ENCODE results near the gene SCGB1C1. TPM values are rescaled to one million over a fixed set of nuclear protein-coding genes. Genes with fewer than 3 reads are reported as not detected.

Gene SCGB1C1
- total and polyA plus RNA-seq, 10 of the 15 experiments (the other 5 are each of a cell fraction or from before 2014, with no cell fraction given) = not detected

DNA sequence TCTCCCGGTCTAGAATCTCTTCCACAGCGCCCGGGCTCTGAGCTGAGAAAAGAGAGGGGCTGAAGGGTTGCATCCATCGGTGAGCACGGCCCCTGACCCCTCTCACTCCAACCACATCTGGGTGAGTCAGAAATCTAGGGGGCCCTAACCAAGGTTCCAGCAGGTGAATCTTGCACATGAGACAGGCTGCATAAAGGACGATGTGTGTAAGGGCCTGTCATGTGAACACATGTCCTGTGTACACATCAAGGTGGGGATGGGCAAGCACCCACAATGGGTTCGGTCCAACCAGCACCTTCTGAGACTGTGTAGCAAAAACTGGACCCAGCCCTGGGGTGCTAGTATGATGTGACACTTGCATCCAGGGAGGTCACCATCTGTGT is 13.1 kb downstream of the SCGB1C1 start:
- DNase-seq (ENCODE audit: low read depth, low spot score) (no peak), FAIRE-seq (no peak), ATAC-seq (no peak)
- ChIA-PET CTCF (interaction anchor here (1.6 to 1.8 kb wide), 2 partner anchors 45 to 100 kb away, joined by 6 to 10 read pairs; no protein-coding TSS in a partner anchor), RAD21 (ENCODE audit: unreplicated experiment) (interaction anchor here (1.4 to 2.0 kb wide), 4 partner anchors 8 to 149 kb away, joined by 3 to 12 read pairs (median 8); partner anchors contain the start of gene IFITM2), POLR2A (interaction anchor here (1.2 to 2.5 kb wide), 5 partner anchors 18 to 124 kb away, joined by 4 to 27 read pairs (median 5); partner anchors contain the start of gene PSMD13), SMC1A (ENCODE audit: uncharacterized antibody, unreplicated experiment) (interaction anchor here (1.0 to 2.6 kb wide), 2 partner anchors 32 to 149 kb away, joined by 3 to 12 read pairs; partner anchors contain the start of gene PSMD13)
- no peaks in the 10 kb centered on the region for H3K27me3 ChIP-seq (replicated peaks in 1 of 2; ENCODE audit: control insufficient read depth in 2 of 2, insufficient read depth in 2 of 2, low read length in 1 of 2)
- 88% methylated on average over 7 of the region's 7 CpGs for WGBS (ENCODE audit: insufficient coverage, insufficient replicate concordance, low lambda C conversion rate, missing lambda C conversion rate)
- intact Hi-C loops (cut with micrococcal nuclease; ENCODE audit: unreplicated experiment) = loop anchor here (5.0 to 10.0 kb wide), 3 partner anchors 101 to 239 kb away; partner anchors contain the start of genes ANO9 and IFITM2
- peak overlapping the region; percentile 97 for H3K4me2 ChIP-seq (ENCODE audit: control insufficient read depth, insufficient read depth)
- peak overlapping the region; percentile 97 for H3K9ac ChIP-seq (ENCODE audit: control insufficient read depth, insufficient read depth, low read length)
- peaks cover 11% of the 10 kb centered on the region for H4K20me1 ChIP-seq (ENCODE audit: control insufficient read depth, insufficient read depth)
- in situ Hi-C loops (cut with MboI) = loop anchor here (5.0 to 10.0 kb wide), 2 partner anchors 159 to 301 kb away; partner anchors contain the start of genes B4GALNT4 and RNH1
- peak overlapping the region; percentile 97 for H3K27ac ChIP-seq (ENCODE audit: control insufficient read depth, insufficient read depth)
- H3K36me3 ChIP-seq (ENCODE audit: control insufficient read depth in 2 of 2, insufficient read depth in 2 of 2, low read length in 1 of 2) = peaks cover 5 to 31% of the 10 kb centered on the region in 2 experiments
- H3K9me3 ChIP-seq (replicated peaks; ENCODE audit: control insufficient read depth, insufficient read depth, low read length) = no peaks in the 10 kb centered on the region
- H3K79me2 ChIP-seq (ENCODE audit: control insufficient read depth, insufficient read depth, low read length) = peaks cover 57% of the 10 kb centered on the region
- TF ChIP-seq POLR2A (IDR thresholded peaks at IDR 0.05; ENCODE audit: low read depth, low read length) (peak; percentile 66; the same call in 1 of the 2 replicates), KAT2A (conservative IDR thresholded peaks at IDR 0.05; ENCODE audit: control insufficient read depth, low read depth, low read length) (no peak)
- H2AFZ ChIP-seq (ENCODE audit: control insufficient read depth, low read depth, low read length) = no peak overlapping the region
- no TSS peak for BruUV-seq (replicated peaks)
- H3K4me3 ChIP-seq = peak overlapping the region; percentile 84
- peaks cover 27% of the 10 kb centered on the region for H3K4me1 ChIP-seq (ENCODE audit: control insufficient read depth, insufficient read depth, low read length)

DNA sequence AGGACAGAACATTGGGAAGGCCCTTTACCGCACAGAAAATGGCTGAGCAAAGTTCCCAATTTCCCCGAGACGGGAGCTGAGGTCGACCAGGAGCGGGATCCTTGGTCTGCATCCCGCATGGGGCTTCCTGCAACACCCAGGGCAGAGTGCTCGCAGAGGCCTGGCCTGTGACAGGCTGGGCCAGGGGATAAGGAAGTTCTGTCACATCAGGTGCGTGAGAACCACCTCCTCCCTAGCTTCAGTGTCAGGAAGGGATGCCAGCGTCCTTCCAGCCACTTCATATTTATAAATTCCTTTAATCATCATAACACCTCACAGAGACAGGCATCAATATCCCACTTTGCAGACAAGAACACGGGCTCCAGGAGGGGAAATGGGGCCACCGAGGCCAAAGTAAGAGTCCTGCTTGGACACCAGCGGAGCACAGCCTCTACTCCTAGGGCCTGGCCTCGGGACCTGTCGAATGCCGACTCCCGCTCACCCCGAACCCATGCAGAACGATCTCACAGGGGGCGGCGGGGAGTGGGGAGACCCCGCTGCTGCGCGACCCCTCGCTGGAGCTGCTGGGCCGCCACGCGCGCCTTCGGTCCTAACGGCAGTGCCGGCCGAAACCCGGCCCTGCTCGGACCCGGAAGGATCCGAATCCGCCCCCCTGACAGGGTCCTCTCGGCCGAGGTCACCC is 13.8 kb downstream of the SCGB1C1 start:
- no peak for DNase-seq (ENCODE audit: low read depth, low spot score)
- no peak for FAIRE-seq
- peak overlapping the region; percentile 56 for H2AFZ ChIP-seq (ENCODE audit: control insufficient read depth, low read depth, low read length)
- ChIA-PET SMC1A (ENCODE audit: uncharacterized antibody, unreplicated experiment) (interaction anchor here (0.7 to 2.6 kb wide), 6 partner anchors 10 to 148 kb away, joined by 3 to 12 read pairs (median 3); partner anchors contain the start of gene PSMD13), POLR2A (interaction anchor here (0.8 to 2.5 kb wide), 17 partner anchors 10 to 329 kb away, joined by 3 to 27 read pairs (median 6); partner anchors contain the start of genes PSMD13, RNH1 and SIRT3), RAD21 (ENCODE audit: unreplicated experiment) (interaction anchor here (0.8 to 2.5 kb wide), 11 partner anchors 9 to 244 kb away, joined by 3 to 15 read pairs (median 6); partner anchors contain the start of genes IFITM1, IFITM2 and PSMD13), CTCF (interaction anchor here (0.7 to 1.8 kb wide), 11 partner anchors 12 to 409 kb away, joined by 3 to 10 read pairs (median 4); partner anchors contain the start of genes IRF7 and PSMD13)
- H3K79me2 ChIP-seq (ENCODE audit: control insufficient read depth, insufficient read depth, low read length) = peaks cover 57% of the 10 kb centered on the region
- H3K27ac ChIP-seq (ENCODE audit: control insufficient read depth, insufficient read depth) = peak overlapping the region; percentile 97
- peaks cover 11% of the 10 kb centered on the region for H4K20me1 ChIP-seq (ENCODE audit: control insufficient read depth, insufficient read depth)
- intact Hi-C loops (cut with micrococcal nuclease; ENCODE audit: unreplicated experiment) (loop anchor here (1.0 to 10.0 kb wide), 5 partner anchors 30 to 238 kb away; partner anchors contain the start of genes ANO9, IFITM2, PSMD13 and SIRT3), in situ Hi-C loops (cut with MboI) (loop anchor here (5.0 to 10.0 kb wide), 2 partner anchors 158 to 301 kb away; partner anchors contain the start of genes B4GALNT4 and RNH1)
- 1% methylated on average over 36 of the region's 39 CpGs for WGBS (ENCODE audit: insufficient coverage, insufficient replicate concordance, low lambda C conversion rate, missing lambda C conversion rate)
- no peaks in the 10 kb centered on the region for H3K27me3 ChIP-seq (replicated peaks in 1 of 2; ENCODE audit: control insufficient read depth in 2 of 2, insufficient read depth in 2 of 2, low read length in 1 of 2)
- peak overlapping the region; percentile 97 for H3K4me2 ChIP-seq (ENCODE audit: control insufficient read depth, insufficient read depth)
- ATAC-seq = peak; percentile 1
- peaks cover 8 to 31% of the 10 kb centered on the region in 2 experiments for H3K36me3 ChIP-seq (ENCODE audit: control insufficient read depth in 2 of 2, insufficient read depth in 2 of 2, low read length in 1 of 2)
- H3K9me3 ChIP-seq (replicated peaks; ENCODE audit: control insufficient read depth, insufficient read depth, low read length) = no peaks in the 10 kb centered on the region
- peak overlapping the region; percentile 84 for H3K4me3 ChIP-seq
- H3K4me1 ChIP-seq (ENCODE audit: control insufficient read depth, insufficient read depth, low read length) = peaks cover 27% of the 10 kb centered on the region
- no TSS peak for BruUV-seq (replicated peaks)
- peak overlapping the region; percentile 97 for H3K9ac ChIP-seq (ENCODE audit: control insufficient read depth, insufficient read depth, low read length)
- TF ChIP-seq LARP7 (IDR thresholded peaks at IDR 0.05) = peak; percentile 74; the same call in 1 of the 2 replicates
- TF ChIP-seq POLR2A (IDR thresholded peaks at IDR 0.05; ENCODE audit: low read depth, low read length) = peak; percentile 21; the same call in 1 of the 2 replicates
- TF ChIP-seq DPF2 (IDR thresholded peaks at IDR 0.05) = peak; percentile 45; the same call in 1 of the 2 replicates
- no peak for TF ChIP-seq TAF1 (IDR thresholded peaks at IDR 0.05; ENCODE audit: borderline replicate concordance, low read depth, low read length)
- peak; percentile 26; the same call in 1 of the 2 replicates for TF ChIP-seq RB1 (IDR thresholded peaks at IDR 0.05; ENCODE audit: borderline replicate concordance)
- peak; percentile 9 for TF ChIP-seq MEF2B (IDR thresholded peaks at IDR 0.05; ENCODE audit: partially characterized antibody, poor library complexity, severe bottlenecking)
- TF ChIP-seq CHD1 (IDR thresholded peaks at IDR 0.05; ENCODE audit: low read depth, low read length) = 0 out of 2 replicates have a peak, but pooled peaks have one; percentile 38
- TF ChIP-seq SMARCA5 (IDR thresholded peaks at IDR 0.05) = peak; percentile 80; the same call in 1 of the 2 replicates
- no peak; the same call in 1 of the 2 replicates for TF ChIP-seq POLR2AphosphoS5 (IDR thresholded peaks at IDR 0.05; ENCODE audit: low read length)
- no peak for TF ChIP-seq JUNB (IDR thresholded peaks at IDR 0.05)
- TF ChIP-seq SREBF2 (IDR thresholded peaks at IDR 0.05; ENCODE audit: low read length) = no peak
- peak; percentile 45; the same call in 1 of the 2 replicates for TF ChIP-seq HDGF (IDR thresholded peaks at IDR 0.05)
- 0 out of 2 replicates have a peak, but pooled peaks have one; percentile 5 for TF ChIP-seq SMC3 (IDR thresholded peaks at IDR 0.05; ENCODE audit: borderline replicate concordance, low read length)
